C4-2B (cell line): ENCODE results near the gene NPHP4.
A peak's percentile ranks its signal among the peaks of the same experiment; 100 is the strongest.

Experiments
- H3K27ac ChIP-seq: fragments of 450-650 bp; 2 replicates; pipeline ENCODE4 v1.5.1; 2017
- ZFX ChIP-seq: fragments of 450-650 bp; IDR thresholded peaks from 2 replicates; pipeline ENCODE4 v1.6.1; 2017
- TF ChIP-seq, protein P1 (sequence below): fragments of 450-650 bp; conservative IDR thresholded peaks from 2 replicates; pipeline ENCODE4 v1.5.1; 2017; ENCODE audit warnings: mild to moderate bottlenecking

The NPHP4 gene

DNA sequence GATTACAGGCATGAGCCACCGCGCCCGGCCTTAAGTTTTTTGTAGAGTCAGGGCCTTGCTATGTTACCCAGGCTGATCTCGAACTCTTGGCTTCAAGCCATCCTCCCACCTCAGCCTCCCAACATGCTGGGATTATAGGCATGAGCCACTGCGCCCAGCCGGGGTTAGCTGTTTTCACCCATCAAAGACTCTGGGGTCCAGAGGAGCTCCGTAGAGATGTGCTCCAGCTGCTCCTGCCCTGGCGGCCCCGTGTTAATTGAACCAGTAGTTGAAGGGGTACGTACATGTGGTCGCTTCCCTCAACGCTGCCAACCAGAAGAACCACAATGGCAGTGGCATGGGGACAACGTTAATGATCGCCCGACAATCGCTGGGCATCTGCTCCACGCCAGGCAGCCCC is 72.0 kb downstream of the NPHP4 start:
- TF ChIP-seq ZFX, result no peak
- TF ChIP-seq, protein P1, sequence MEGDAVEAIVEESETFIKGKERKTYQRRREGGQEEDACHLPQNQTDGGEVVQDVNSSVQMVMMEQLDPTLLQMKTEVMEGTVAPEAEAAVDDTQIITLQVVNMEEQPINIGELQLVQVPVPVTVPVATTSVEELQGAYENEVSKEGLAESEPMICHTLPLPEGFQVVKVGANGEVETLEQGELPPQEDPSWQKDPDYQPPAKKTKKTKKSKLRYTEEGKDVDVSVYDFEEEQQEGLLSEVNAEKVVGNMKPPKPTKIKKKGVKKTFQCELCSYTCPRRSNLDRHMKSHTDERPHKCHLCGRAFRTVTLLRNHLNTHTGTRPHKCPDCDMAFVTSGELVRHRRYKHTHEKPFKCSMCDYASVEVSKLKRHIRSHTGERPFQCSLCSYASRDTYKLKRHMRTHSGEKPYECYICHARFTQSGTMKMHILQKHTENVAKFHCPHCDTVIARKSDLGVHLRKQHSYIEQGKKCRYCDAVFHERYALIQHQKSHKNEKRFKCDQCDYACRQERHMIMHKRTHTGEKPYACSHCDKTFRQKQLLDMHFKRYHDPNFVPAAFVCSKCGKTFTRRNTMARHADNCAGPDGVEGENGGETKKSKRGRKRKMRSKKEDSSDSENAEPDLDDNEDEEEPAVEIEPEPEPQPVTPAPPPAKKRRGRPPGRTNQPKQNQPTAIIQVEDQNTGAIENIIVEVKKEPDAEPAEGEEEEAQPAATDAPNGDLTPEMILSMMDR, result no peak
- H3K27ac ChIP-seq, result no peak overlapping the region

DNA sequence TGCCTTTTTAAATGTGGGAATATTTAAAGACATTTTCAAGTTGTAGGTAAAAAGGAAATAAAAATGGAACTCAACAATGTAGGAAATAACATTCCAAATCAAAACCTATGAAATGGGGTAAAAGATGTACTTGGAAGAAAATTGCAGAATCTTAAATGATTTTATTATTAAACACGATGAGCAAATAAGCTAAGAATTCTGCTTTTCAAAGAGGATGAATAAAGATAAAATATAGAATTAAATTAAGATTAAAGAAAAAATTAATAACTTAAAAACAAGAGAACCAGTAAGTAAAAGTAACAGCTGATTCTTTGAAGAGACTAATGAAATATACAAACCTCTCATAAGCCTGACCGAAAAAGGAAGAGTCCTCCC is 74.0 kb downstream of the NPHP4 start:
- TF ChIP-seq, protein P1, result no peak
- TF ChIP-seq ZFX, result no peak
- no peak overlapping the region for H3K27ac ChIP-seq

DNA sequence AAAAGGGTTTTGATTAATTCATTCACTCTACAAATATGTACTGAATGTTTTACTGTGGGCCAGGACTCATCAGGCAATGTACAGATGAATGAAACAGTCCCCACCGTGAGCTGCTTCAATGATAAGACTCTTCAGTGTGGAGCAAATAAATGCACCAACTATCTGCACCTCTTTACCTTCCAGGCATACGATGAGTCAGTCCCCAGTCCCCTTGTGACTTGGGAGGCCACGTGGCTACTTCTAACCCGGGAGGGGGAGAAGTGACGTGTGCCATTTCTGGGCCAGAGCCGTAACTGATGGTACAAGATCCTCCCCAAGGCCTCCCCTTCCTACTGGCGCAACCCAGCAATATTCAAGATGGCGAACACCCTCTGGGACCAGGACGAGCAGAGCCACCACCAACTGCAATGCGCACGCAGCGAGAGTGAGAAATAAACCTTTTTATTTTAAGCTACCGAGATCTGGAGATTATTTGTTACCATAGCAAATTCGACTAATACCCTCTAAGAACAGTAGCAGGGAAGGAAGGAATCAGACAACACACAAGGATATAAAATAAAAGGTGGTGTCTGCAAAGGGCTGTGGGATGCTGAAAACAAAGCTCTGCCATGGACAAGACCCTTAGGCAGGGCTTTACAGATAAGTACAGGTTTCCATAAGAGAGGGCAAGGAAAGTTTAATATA is 74.5 kb downstream of the NPHP4 start:
- no peak for TF ChIP-seq ZFX
- TF ChIP-seq, protein P1, result no peak

DNA sequence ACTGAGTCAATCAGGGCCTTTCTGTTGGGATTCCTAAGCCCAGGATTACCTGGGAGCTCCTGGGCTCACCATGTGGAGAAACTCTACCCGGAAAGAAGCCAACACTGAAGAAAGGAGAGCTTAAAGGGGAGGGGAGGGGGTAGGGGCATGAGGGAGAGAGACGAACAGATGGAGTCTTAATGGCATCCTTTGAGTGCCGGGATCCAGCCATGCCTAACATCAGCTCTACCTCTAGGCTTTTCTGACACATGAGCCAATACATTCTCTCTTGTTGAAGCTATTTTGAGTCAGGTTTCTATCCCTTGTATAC is 75.0 kb downstream of the NPHP4 start:
- no peak for TF ChIP-seq ZFX
- TF ChIP-seq, protein P1, result no peak
- H3K27ac ChIP-seq, result no peak overlapping the region

More for the DNA sequence above, 74.5 kb downstream of the NPHP4 start:
- H3K27ac ChIP-seq, result no peak overlapping the region

DNA sequence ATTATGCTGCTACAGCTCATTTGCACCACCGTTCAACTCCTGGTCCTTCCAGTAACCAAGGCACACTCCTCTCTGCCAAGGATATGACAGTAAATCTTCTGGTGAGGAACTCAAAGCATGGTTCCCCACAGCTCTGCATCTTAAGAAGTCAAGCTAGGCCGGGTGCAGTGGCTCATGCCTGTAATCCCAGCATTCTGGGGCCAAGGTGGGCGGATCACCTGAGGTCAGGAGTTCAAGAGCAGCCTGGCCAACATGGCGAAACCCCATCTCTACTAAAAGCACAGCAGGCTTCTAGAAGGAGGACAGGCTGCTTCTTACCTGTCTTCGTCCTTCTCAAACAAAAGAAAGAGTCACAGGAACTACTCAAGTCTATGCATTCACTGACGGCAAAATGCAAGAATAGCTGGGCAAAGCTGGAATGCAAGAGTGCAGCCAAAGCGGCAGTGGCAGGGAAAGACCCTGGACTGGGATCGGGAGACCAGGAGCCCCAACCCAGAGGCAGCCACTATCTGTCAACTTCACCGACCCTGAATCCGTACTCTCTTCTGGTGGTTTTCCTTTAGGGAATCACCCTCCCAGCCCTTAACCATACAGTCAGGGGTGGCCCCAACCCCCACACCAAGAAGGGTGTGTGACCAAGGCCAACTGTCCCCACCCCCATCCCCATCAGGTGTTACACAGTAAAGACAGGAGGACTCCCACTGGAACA is 75.5 kb downstream of the NPHP4 start:
- H3K27ac ChIP-seq, result no peak overlapping the region
- TF ChIP-seq ZFX, result no peak
- TF ChIP-seq, protein P1, result no peak

DNA sequence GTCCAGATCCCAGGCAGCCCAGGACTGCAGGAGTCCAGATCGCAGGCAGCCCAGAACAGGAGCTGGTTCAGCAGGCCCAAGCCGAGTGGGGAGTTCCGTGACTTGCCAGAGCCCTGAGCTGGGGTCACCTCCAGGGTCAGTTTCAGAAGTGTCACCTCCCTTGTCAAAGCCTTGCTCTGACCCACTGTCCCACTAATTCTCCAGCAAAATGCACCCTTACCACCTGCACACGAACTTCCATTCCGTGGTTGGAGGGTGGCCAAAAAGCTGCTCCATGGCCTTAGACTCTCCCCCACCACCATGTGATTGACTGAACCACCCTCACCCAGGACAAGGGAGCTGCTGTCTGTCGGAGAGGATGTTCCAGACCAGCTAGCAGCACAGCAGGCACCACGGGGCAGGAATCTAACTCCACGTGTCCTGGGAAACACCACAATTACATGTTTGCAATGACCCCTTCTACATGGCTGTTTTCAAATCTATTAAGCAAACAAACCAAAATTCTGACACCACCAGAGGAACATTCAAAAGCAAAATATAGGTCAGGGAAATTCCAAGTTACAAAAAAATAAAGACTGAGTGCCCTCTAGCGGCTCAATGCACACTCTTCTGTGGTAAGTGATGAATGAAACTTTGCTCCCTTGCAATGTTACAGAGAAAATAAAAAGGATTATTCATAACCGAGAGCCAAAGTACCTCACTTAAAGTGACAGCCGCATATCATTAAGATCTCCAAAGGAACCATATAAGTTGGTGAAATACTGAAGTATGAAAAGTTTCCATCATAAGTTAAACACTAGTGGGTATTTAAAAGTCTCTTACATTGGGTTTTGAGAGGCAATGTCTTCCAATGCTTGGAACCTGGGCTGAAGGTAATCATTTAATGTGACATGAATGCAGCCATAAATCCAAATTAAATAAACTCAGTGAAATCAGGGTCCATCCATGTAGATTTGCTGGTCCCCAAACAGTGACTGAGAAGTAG is 76.3 kb downstream of the NPHP4 start:
- no peak overlapping the region for H3K27ac ChIP-seq
- no peak for TF ChIP-seq ZFX
- TF ChIP-seq, protein P1, result peak; percentile 90
